SKM-1 treated with dmso at 0.1 percent for 144 hours (cell line): ENCODE data around the gene FAM227A.

Experiments used
- DNase-seq: peaks from one replicate; lab custom pipeline; 2025; ENCODE audit not compliant: unreplicated experiment; lab: John Stamatoyannopoulos, UW

FAM227A gene

GRCh38 chr22:38656256-38657044 is at the start of gene FAM227A, which contains the start of gene CBY1:
FAM227A (minus strand) TSS chr22:38656392; CDS start chr22:38650168, 6,224 bp downstream.
CBY1 (plus strand) TSS chr22:38656638; CDS start chr22:38668055, 11,417 bp downstream.
- DNase-seq = peak; percentile 82

- DNase-seq = peak; percentile 99
Observed at GRCh38 chr22:38705235-38706100, 49.3 kb upstream of the FAM227A start, which contains the start of gene GTPBP1. GTPBP1 (plus strand) TSS chr22:38705944; CDS start chr22:38705956, 12 bp downstream.

- no peak for DNase-seq
Observed at GRCh38 chr22:38704654-38705234, 48.6 kb upstream of the FAM227A start.

GRCh38 chr22:38700789-38701628 is 44.8 kb upstream of the FAM227A start, which contains the start of gene JOSD1:
JOSD1 (minus strand) TSS chr22:38700943; CDS start chr22:38699987, 956 bp downstream.
- DNase-seq = peak; percentile 81

- peak; percentile 55 for DNase-seq
Observed at GRCh38 chr22:38700270-38700788, 44.1 kb upstream of the FAM227A start.

- no peak for DNase-seq
Observed at GRCh38 chr22:38699784-38700183, 43.6 kb upstream of the FAM227A start.

GRCh38 chr22:38699143-38699542 is 43.0 kb upstream of the FAM227A start:
- DNase-seq = no peak

GRCh38 chr22:38698407-38699094 is 42.4 kb upstream of the FAM227A start:
- no peak for DNase-seq

- no peak for DNase-seq
Observed at GRCh38 chr22:38697425-38698089, 41.4 kb upstream of the FAM227A start.

- no peak for DNase-seq
Observed at GRCh38 chr22:38696606-38697424, 40.6 kb upstream of the FAM227A start.

GRCh38 chr22:38694940-38695339 is 38.7 kb upstream of the FAM227A start:
- no peak for DNase-seq

GRCh38 chr22:38694049-38694448 is 37.9 kb upstream of the FAM227A start:
- DNase-seq = no peak

- DNase-seq = no peak
Observed at GRCh38 chr22:38689651-38690050, 33.5 kb upstream of the FAM227A start.

- no peak for DNase-seq
Observed at GRCh38 chr22:38685761-38686160, 29.6 kb upstream of the FAM227A start.

GRCh38 chr22:38684895-38685294 is 28.7 kb upstream of the FAM227A start:
- DNase-seq = no peak

- DNase-seq = peak; percentile 82
Observed at GRCh38 chr22:38681582-38682335, 25.6 kb upstream of the FAM227A start, which contains the start of gene TOMM22. TOMM22 (plus strand) TSS chr22:38681957; CDS start chr22:38681979, 22 bp downstream.

GRCh38 chr22:38675833-38676232 is 19.6 kb upstream of the FAM227A start:
- DNase-seq = no peak
